CD14-positive monocyte (primary cell): Measurements from ENCODE around the gene BICD1. TPM values are rescaled to one million over a fixed set of nuclear protein-coding genes. Genes with fewer than 3 reads are reported as not detected.

Experiments
- DNase-seq, 3 donors: peaks; one replicate each; pipeline ENCODE4 v3.0.0-alpha.2; 2011 to 2022
- H2AFZ ChIP-seq: 2 replicates; pipeline ENCODE4 v1.6.0; 2012; ENCODE audit warnings: mild to moderate bottlenecking, low read depth, low read length, inconsistent platforms; ENCODE audit not compliant: insufficient read depth, poor library complexity, severe bottlenecking
- H3K27ac ChIP-seq, 2 donors: 1 replicate in 1 of 2; 2 replicates in 1 of 2; pipeline ENCODE4 v1.5.1; 2012 to 2013; ENCODE audit warnings: low read length in 2 of 2, control low read depth in 1 of 2, inconsistent platforms in 1 of 2, low read depth in 1 of 2, mild to moderate bottlenecking in 1 of 2
- H3K27me3 ChIP-seq, 2 donors: one replicate each; pipeline versions ENCODE4 v1.6.0 to v1.6.1; 2011 to 2013; ENCODE audit warnings: low read length in 2 of 2; ENCODE audit not compliant: control insufficient read depth in 2 of 2, insufficient read depth in 2 of 2
- H3K36me3 ChIP-seq, 2 donors: replicated peaks in 1 of 2; 1 replicate in 1 of 2; 2 replicates in 1 of 2; pipeline versions ENCODE4 v1.5.1 to v1.6.1; 2012 to 2013; ENCODE audit warnings: low read length in 2 of 2, control low read depth in 1 of 2, inconsistent platforms in 1 of 2, mild to moderate bottlenecking in 1 of 2; ENCODE audit not compliant: insufficient read depth in 2 of 2, control insufficient read depth in 1 of 2
- H3K4me1 ChIP-seq, 2 donors: 1 replicate in 1 of 2; 2 replicates in 1 of 2; pipeline versions ENCODE4 v1.5.1 to v1.6.1; 2012 to 2013; ENCODE audit warnings: low read length in 2 of 2, control low read depth in 1 of 2, inconsistent platforms in 1 of 2, mild to moderate bottlenecking in 1 of 2, moderate library complexity in 1 of 2; ENCODE audit not compliant: insufficient read depth in 2 of 2, control insufficient read depth in 1 of 2
- H3K4me2 ChIP-seq: replicated peaks from 2 replicates; pipeline ENCODE3; 2012; ENCODE audit warnings: low read length, moderate library complexity, mild to moderate bottlenecking; ENCODE audit not compliant: poor library complexity, severe bottlenecking; ENCODE audit errors: extremely low read depth
- H3K4me3 ChIP-seq, 3 experiments: fragments of 200-600 bp in 1 of 3; sonication (generic) in 1 of 3; replicated peaks in 1 of 3; 1 replicate in 2 of 3; 2 replicates in 1 of 3; pipeline ENCODE4 v1.5.1; 2011 to 2013; ENCODE audit warnings: low read length in 3 of 3, mild to moderate bottlenecking in 3 of 3, control low read depth in 2 of 3, low read depth in 2 of 3, inconsistent platforms in 1 of 3, moderate library complexity in 1 of 3
- H3K79me2 ChIP-seq: 2 replicates; pipeline ENCODE4 v1.6.0; 2012; ENCODE audit warnings: mild to moderate bottlenecking, control low read depth, inconsistent platforms, low read length, moderate library complexity; ENCODE audit not compliant: insufficient read depth
- H3K9ac ChIP-seq: 2 replicates; pipeline ENCODE4 v1.6.0; 2017; ENCODE audit warnings: low read length, mild to moderate bottlenecking; ENCODE audit not compliant: insufficient read depth, poor library complexity, severe bottlenecking
- H3K9me3 ChIP-seq, 2 donors: replicated peaks in 1 of 2; 1 replicate in 1 of 2; 2 replicates in 1 of 2; pipeline versions ENCODE4 v1.5.1 to v1.6.1; 2012 to 2013; ENCODE audit warnings: low read length in 2 of 2, control low read depth in 1 of 2; ENCODE audit not compliant: control insufficient read depth in 1 of 2, insufficient read depth in 1 of 2
- H4K20me1 ChIP-seq: 2 replicates; pipeline ENCODE4 v1.6.0; 2012; ENCODE audit warnings: mild to moderate bottlenecking, low read length, control low read depth, moderate library complexity; ENCODE audit not compliant: insufficient read depth
- H3K27ac Mint-ChIP-seq, 7 donors: one replicate each; pipeline ENCODE4 v1.8.0; 2020; ENCODE audit warnings: mild to moderate bottlenecking in 7 of 7, mixed read lengths in 7 of 7, moderate library complexity in 6 of 7, inconsistent platforms in 2 of 7
- H3K27me3 Mint-ChIP-seq, 3 donors: one replicate each; pipeline ENCODE4 v1.8.0; 2021 to 2022; ENCODE audit warnings: low read depth in 3 of 3, mild to moderate bottlenecking in 3 of 3, mixed read lengths in 3 of 3, moderate library complexity in 3 of 3, inconsistent platforms in 1 of 3
- H3K36me3 Mint-ChIP-seq, 2 donors: one replicate each; pipeline ENCODE4 v1.8.0; 2020; ENCODE audit warnings: mixed read lengths in 2 of 2, inconsistent platforms in 1 of 2, mild to moderate bottlenecking in 1 of 2
- H3K4me1 Mint-ChIP-seq: one replicate; pipeline ENCODE4 v1.8.0; 2020; ENCODE audit warnings: mild to moderate bottlenecking, mixed read lengths
- H3K4me3 Mint-ChIP-seq, 2 donors: one replicate each; pipeline ENCODE4 v1.8.0; 2020; ENCODE audit warnings: mild to moderate bottlenecking in 2 of 2, mixed read lengths in 2 of 2, moderate library complexity in 1 of 2
- H3K9me3 Mint-ChIP-seq, 7 donors: one replicate each; pipeline ENCODE4 v1.8.0; 2020 to 2022; ENCODE audit warnings: mixed read lengths in 7 of 7, mild to moderate bottlenecking in 6 of 7, moderate library complexity in 6 of 7, inconsistent platforms in 2 of 7
- WGBS: methylation state at CpG from one replicate; pipeline ENCODE4 v1.1.5; 2013; ENCODE audit warnings: missing lambda C conversion rate; ENCODE audit not compliant: insufficient coverage; 5-methylcytosine and 5-hydroxymethylcytosine counted together
- intact Hi-C, 2 donors: fragments of 100-400 bp; cut with micrococcal nuclease; formaldehyde crosslinking; loops; one replicate each; pipeline versions ENCODE4 v1.15.0 to v1.15.1; 2023
- polyA plus RNA-seq, 3 donors: library from polyadenylated mRNA; depleted of rRNA in 1 of 3; unstranded in 2 of 3; stranded (reverse) in 1 of 3; fragments of 300-500 nt in 2 of 3; fragments of >200 nt in 1 of 3; fragmentation: Illumina TruSeq in 2 of 3; gene quantifications; 1 replicate in 2 of 3; 2 replicates in 1 of 3; pipeline ENCODE4 v1.2.3, GENCODE V29; 2012 to 2021
- TF ChIP-seq, protein P1 (sequence below): fragments of 200-600 bp; IDR thresholded peaks from one replicate; pipeline ENCODE4 v1.8.0; 2022; ENCODE audit warnings: antibody characterized with exemption, mild to moderate bottlenecking

Gene BICD1
- polyA plus RNA-seq, 3 donors = 0.55 to 2.1 (median 1.6) TPM

DNA sequence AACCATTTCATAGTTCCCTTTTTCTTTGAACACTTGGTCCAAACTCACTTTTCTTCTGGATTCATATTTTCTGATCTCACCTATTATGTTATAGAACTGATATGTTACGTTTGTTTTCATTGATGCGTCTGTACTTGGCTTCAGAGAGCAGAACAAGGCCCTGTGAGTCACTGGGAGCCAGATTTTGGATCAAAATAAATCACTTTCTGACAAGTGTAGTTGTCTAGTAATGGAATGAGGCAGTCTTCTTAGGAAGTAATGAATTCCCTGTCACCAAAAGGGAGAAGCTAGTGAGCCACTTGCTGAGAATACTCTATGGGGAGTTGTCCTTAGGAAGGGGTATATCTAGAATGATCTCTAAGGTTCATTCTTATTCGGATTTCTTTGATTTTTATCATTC, 10.2 kb downstream of the BICD1 start:
- Histone ChIP-seq H4K20me1 (no peaks in the 10 kb centered on the region), H3K27me3 (no peaks in the 10 kb centered on the region), H3K27ac (no peak overlapping the region), H3K36me3 (no peaks in the 10 kb centered on the region), H3K4me2 (no peak overlapping the region), H3K4me1 (peaks cover 10 to 20% of the 10 kb centered on the region in 2 donors), H3K79me2 (no peaks in the 10 kb centered on the region), H3K9ac (no peak overlapping the region), H2AFZ (no peak overlapping the region), H3K9me3 (no peaks in the 10 kb centered on the region), H3K4me3 (no peak overlapping the region)
- DNase-seq = no peak
- Mint-ChIP-seq H3K4me3 (no peak overlapping the region), H3K36me3 (peaks cover 4 to 8% of the 10 kb centered on the region in 2 donors), H3K27ac (peak overlapping the region in 1 of 7 donors; percentile 7), H3K4me1 (peaks cover 20% of the 10 kb centered on the region), H3K27me3 (peaks cover 0 to 1% (median 0%) of the 10 kb centered on the region in 3 donors), H3K9me3 (no peaks in the 10 kb centered on the region)
- TF ChIP-seq, protein P1, sequence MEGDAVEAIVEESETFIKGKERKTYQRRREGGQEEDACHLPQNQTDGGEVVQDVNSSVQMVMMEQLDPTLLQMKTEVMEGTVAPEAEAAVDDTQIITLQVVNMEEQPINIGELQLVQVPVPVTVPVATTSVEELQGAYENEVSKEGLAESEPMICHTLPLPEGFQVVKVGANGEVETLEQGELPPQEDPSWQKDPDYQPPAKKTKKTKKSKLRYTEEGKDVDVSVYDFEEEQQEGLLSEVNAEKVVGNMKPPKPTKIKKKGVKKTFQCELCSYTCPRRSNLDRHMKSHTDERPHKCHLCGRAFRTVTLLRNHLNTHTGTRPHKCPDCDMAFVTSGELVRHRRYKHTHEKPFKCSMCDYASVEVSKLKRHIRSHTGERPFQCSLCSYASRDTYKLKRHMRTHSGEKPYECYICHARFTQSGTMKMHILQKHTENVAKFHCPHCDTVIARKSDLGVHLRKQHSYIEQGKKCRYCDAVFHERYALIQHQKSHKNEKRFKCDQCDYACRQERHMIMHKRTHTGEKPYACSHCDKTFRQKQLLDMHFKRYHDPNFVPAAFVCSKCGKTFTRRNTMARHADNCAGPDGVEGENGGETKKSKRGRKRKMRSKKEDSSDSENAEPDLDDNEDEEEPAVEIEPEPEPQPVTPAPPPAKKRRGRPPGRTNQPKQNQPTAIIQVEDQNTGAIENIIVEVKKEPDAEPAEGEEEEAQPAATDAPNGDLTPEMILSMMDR = no peak
- intact Hi-C loops = no loop called here
- 80% methylated on average over 1 of the region's 3 CpGs for WGBS

DNA sequence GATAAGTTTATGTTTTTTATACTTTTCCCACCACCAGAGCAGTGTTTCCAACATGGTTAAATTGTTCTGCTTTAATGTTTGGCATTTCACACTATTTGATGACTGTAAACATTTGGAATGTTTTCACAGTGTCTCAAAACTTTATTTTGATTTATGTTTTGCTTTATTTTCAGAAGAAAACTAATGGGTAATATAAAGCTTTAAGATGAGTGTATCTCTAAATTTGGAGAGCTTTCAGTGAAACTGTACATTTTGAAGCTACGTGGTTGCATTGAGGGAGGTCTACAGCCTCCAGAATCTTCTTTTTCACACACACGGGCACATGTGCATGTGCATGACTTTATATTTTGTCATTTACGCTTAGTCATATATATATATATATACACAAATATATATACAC, 10.7 kb downstream of the BICD1 start:
- WGBS = no CpG with 5 or more reads among the region's 3 CpGs
- peaks cover 20% of the 10 kb centered on the region for H3K4me1 Mint-ChIP-seq
- Histone ChIP-seq H2AFZ (no peak overlapping the region), H3K9ac (no peak overlapping the region), H3K36me3 (no peaks in the 10 kb centered on the region), H3K9me3 (no peaks in the 10 kb centered on the region), H3K4me3 (no peak overlapping the region), H3K4me2 (no peak overlapping the region), H3K27ac (no peak overlapping the region), H3K27me3 (no peaks in the 10 kb centered on the region), H4K20me1 (no peaks in the 10 kb centered on the region), H3K4me1 (peaks cover 10 to 20% of the 10 kb centered on the region in 2 donors), H3K79me2 (no peaks in the 10 kb centered on the region)
- no peak overlapping the region for H3K27ac Mint-ChIP-seq
- H3K36me3 Mint-ChIP-seq = peaks cover under 1 to 4% of the 10 kb centered on the region in 2 donors
- no peak overlapping the region for H3K4me3 Mint-ChIP-seq
- intact Hi-C loops = no loop called here
- H3K27me3 Mint-ChIP-seq = no peaks in the 10 kb centered on the region
- no peaks in the 10 kb centered on the region for H3K9me3 Mint-ChIP-seq
- DNase-seq = no peak
- TF ChIP-seq, protein P1 = no peak
